Endothelial cell of umbilical vein (primary cell): Measurements from ENCODE around the gene POU4F3. TPM values are rescaled to one million over a fixed set of nuclear protein-coding genes. Genes with fewer than 3 reads are reported as not detected.

Experiments
- BruUV-seq: library from RNA; stranded (reverse); fragments of 400-500 nt; replicated peaks from 2 replicates; lab custom pipeline; 2021; lab: Mats Ljungman, UMichigan
- CTCF ChIA-PET: fragments of 300-600, 350-600 bp; sonication (Branson Sonifier 250); formaldehyde crosslinking; loops from one replicate; lab custom pipeline; 2021; ENCODE audit warnings: antibody characterized with exemption, inconsistent platforms; lab: Charles Lee
- POLR2A ChIA-PET: fragments of 300-600, 350-600 bp; sonication (Branson Sonifier 250); formaldehyde crosslinking; loops from one replicate; lab custom pipeline; 2021; ENCODE audit warnings: antibody characterized with exemption, inconsistent platforms; lab: Charles Lee
- DNase-seq: peaks from one replicate; pipeline ENCODE4 v3.0.0-alpha.2; 2011; ENCODE audit warnings: low read depth, low spot score
- FAIRE-seq: peaks from 2 replicates; lab custom pipeline; 2011; peaks lifted over from hg19 to GRCh38; lab: Jason Lieb, UNC
- H2AFZ ChIP-seq: 2 replicates; pipeline ENCODE4 v1.6.0; 2012; ENCODE audit warnings: low read depth, low read length, control low read depth, inconsistent platforms
- H3K27ac ChIP-seq: 2 replicates; pipeline ENCODE4 v1.5.1; 2011; ENCODE audit warnings: low read depth, mild to moderate bottlenecking, control low read depth, low read length, moderate library complexity; ENCODE audit not compliant: insufficient read depth
- H3K27me3 ChIP-seq, 2 experiments: 2 replicates each; pipeline versions ENCODE4 v1.6.0 to v1.6.1; 2011; ENCODE audit warnings: low read length in 2 of 2, mixed read lengths in 1 of 2; ENCODE audit not compliant: control insufficient read depth in 2 of 2, insufficient read depth in 2 of 2
- H3K36me3 ChIP-seq, 2 experiments: 2 replicates in 1 of 2; 3 replicates in 1 of 2; pipeline ENCODE4 v1.5.1; 2011; ENCODE audit warnings: low read length in 2 of 2, mild to moderate bottlenecking in 1 of 2, moderate library complexity in 1 of 2; ENCODE audit not compliant: control insufficient read depth in 2 of 2, insufficient read depth in 2 of 2; ENCODE audit errors: extremely low read depth in 1 of 2
- H3K4me1 ChIP-seq: 3 replicates; pipeline ENCODE4 v1.5.1; 2011; ENCODE audit warnings: mild to moderate bottlenecking, low read length; ENCODE audit not compliant: control insufficient read depth, insufficient read depth; ENCODE audit errors: extremely low read depth
- H3K4me2 ChIP-seq: 2 replicates; pipeline ENCODE4 v1.6.1; 2011; ENCODE audit warnings: low read length, control low read depth, mixed read lengths; ENCODE audit not compliant: insufficient read depth
- H3K4me3 ChIP-seq, 3 experiments: fragments of 200-600 bp in 1 of 3; sonication (generic), shearing (Covaris generic) in 1 of 3; replicated peaks in 1 of 3; 2 replicates each; pipeline ENCODE4 v1.5.1; 2011 to 2016; ENCODE audit warnings: control low read depth in 3 of 3, low read length in 3 of 3, mild to moderate bottlenecking in 2 of 3, inconsistent platforms in 1 of 3, low read depth in 1 of 3, moderate library complexity in 1 of 3; ENCODE audit not compliant: insufficient read depth in 1 of 3
- H3K79me2 ChIP-seq: 2 replicates; pipeline ENCODE4 v1.6.0; 2012; ENCODE audit warnings: low read length, inconsistent platforms; ENCODE audit not compliant: control insufficient read depth, insufficient read depth
- H3K9ac ChIP-seq: replicated peaks from 2 replicates; pipeline ENCODE3; 2011; ENCODE audit warnings: low read length, control low read depth; ENCODE audit not compliant: insufficient read depth; ENCODE audit errors: extremely low read depth
- H3K9me1 ChIP-seq: replicated peaks from 3 replicates; pipeline ENCODE4 v1.6.0; 2011; ENCODE audit warnings: mild to moderate bottlenecking, low read length; ENCODE audit not compliant: control insufficient read depth, insufficient read depth; ENCODE audit errors: extremely low read depth
- H3K9me3 ChIP-seq: replicated peaks from 2 replicates; pipeline ENCODE4 v1.5.1; 2012; ENCODE audit warnings: low read length, inconsistent platforms; ENCODE audit not compliant: control insufficient read depth, insufficient read depth
- H4K20me1 ChIP-seq: replicated peaks from 2 replicates; pipeline ENCODE3; 2011; ENCODE audit warnings: mild to moderate bottlenecking, low read length; ENCODE audit not compliant: control insufficient read depth, insufficient read depth; ENCODE audit errors: extremely low read depth
- CTCF ChIP-seq, 2 donors: IDR thresholded peaks; 1 replicate in 1 of 2; 2 replicates in 1 of 2; pipeline ENCODE4 v1.5.1; 2011; ENCODE audit warnings: low read length in 2 of 2, mild to moderate bottlenecking in 2 of 2, moderate library complexity in 2 of 2, control low read depth in 1 of 2, inconsistent platforms in 1 of 2, low read depth in 1 of 2; ENCODE audit not compliant: insufficient read depth in 1 of 2; ENCODE audit errors: extremely low read depth in 1 of 2
- EZH2 ChIP-seq: IDR thresholded peaks from 2 replicates; pipeline ENCODE4 v1.6.1; 2012; ENCODE audit warnings: borderline replicate concordance, low read depth, mild to moderate bottlenecking, moderate library complexity, low read length, inconsistent platforms; ENCODE audit not compliant: severe bottlenecking
- FOS ChIP-seq: IDR thresholded peaks from 2 replicates; pipeline ENCODE4 v1.6.1; 2011; ENCODE audit warnings: mild to moderate bottlenecking, low read length, moderate library complexity, borderline replicate concordance; ENCODE audit not compliant: insufficient read depth
- GATA2 ChIP-seq: IDR thresholded peaks from 2 replicates; pipeline ENCODE4 v1.7.0; 2011; ENCODE audit warnings: low read depth, mild to moderate bottlenecking, moderate library complexity, mixed read lengths, low read length; ENCODE audit not compliant: insufficient read length, insufficient read depth
- JUN ChIP-seq: IDR thresholded peaks from 2 replicates; pipeline ENCODE4 v1.6.1; 2011; ENCODE audit warnings: borderline replicate concordance, low read depth; ENCODE audit not compliant: insufficient read length, insufficient read depth
- POLR2A ChIP-seq: IDR thresholded peaks from 2 replicates; pipeline ENCODE4 v1.6.1; 2012; ENCODE audit warnings: low read depth, mild to moderate bottlenecking, control low read depth, low read length
- dilution Hi-C: fragments of 300-500 bp; cut with MboI; formaldehyde crosslinking; loops from one replicate; pipeline ENCODE4 v1.15.0; 2019; ENCODE audit warnings: low sequenced_read_pairs; ENCODE audit not compliant: extremely low pct_ligation_motif_present
- intact Hi-C: fragments of 100-400 bp; cut with micrococcal nuclease; formaldehyde crosslinking; loops from one replicate; pipeline ENCODE4 v1.10.0; 2022
- polyA plus RNA-seq, 4 experiments: library from polyadenylated mRNA; depleted of rRNA in 3 of 4; stranded (reverse) in 3 of 4; unstranded in 1 of 4; fragments of >200 nt; gene quantifications; 2 replicates each; pipeline versions ENCODE4 v1.2.1 to v1.2.3, GENCODE V29; 2011 to 2012; ENCODE audit warnings: missing spikeins in 1 of 4
- total RNA-seq: library from RNA; stranded (reverse); gene quantifications from 2 replicates; pipeline ENCODE4 v1.2.3, GENCODE V29; 2021

The POU4F3 gene
- total and polyA plus RNA-seq, 2 donors (not counting 3 experiments of a cell fraction or from before 2014, with no cell fraction given), result 0.08 TPM; not detected in 1

GRCh38 chr5:146291421-146292074 lies 47.1 kb upstream of the POU4F3 start:
- Histone ChIP-seq H3K9me3 (no peaks in the 10 kb centered on the region), H3K9ac (no peak overlapping the region), H3K36me3 (no peaks in the 10 kb centered on the region), H3K27ac (no peak overlapping the region), H3K4me2 (no peak overlapping the region), H3K27me3 (no peaks in the 10 kb centered on the region), H3K79me2 (no peaks in the 10 kb centered on the region), H3K4me3 (no peak overlapping the region), H4K20me1 (no peaks in the 10 kb centered on the region), H2AFZ (no peak overlapping the region), H3K9me1 (no peaks in the 10 kb centered on the region), H3K4me1 (no peaks in the 10 kb centered on the region)
- FAIRE-seq, result peak; percentile 49
- intact Hi-C loops (loop anchor here (1.0 to 5.0 kb wide), 2 partner anchors 136 to 241 kb away; no protein-coding TSS in a partner anchor), dilution Hi-C loops (no loop called here)
- DNase-seq, result peak; percentile 47
- CTCF ChIA-PET, result interaction anchor here (0.8 to 1.0 kb wide), 2 partner anchors 89 to 155 kb away, joined by 3 to 5 read pairs; partner anchors contain the start of gene TCERG1
- no peak for TF ChIP-seq FOS
- TF ChIP-seq JUN, result no peak
- no peak for TF ChIP-seq GATA2
- no peak for TF ChIP-seq EZH2
- TF ChIP-seq CTCF (IDR thresholded peaks at IDR 0.05; ENCODE audit: extremely low read depth in 1 of 2, insufficient read depth in 1 of 2, low read depth in 1 of 2, low read length in 2 of 2), result peak; percentile 45 to 48
- no peak for TF ChIP-seq POLR2A
- BruUV-seq, result no TSS peak
- POLR2A ChIA-PET, result interaction anchor here (0.6 kb wide), 1 partner anchor 254 kb away, joined by 3 read pairs; no protein-coding TSS in a partner anchor
